GM21367 (cell line): ENCODE results near the gene DNAJC18.
"Not testable (repeated sequence)": the region's sequence is repeated elsewhere in the genome, so short reads cannot be mapped to it uniquely, and the experiment has no call there.

Experiments used
- ATAC-seq: cut with Tn5 transposase; IDR thresholded peaks from one replicate; pipeline ENCODE4 v1.9.1; 2021; ENCODE audit not compliant: unreplicated experiment

Gene DNAJC18

DNA sequence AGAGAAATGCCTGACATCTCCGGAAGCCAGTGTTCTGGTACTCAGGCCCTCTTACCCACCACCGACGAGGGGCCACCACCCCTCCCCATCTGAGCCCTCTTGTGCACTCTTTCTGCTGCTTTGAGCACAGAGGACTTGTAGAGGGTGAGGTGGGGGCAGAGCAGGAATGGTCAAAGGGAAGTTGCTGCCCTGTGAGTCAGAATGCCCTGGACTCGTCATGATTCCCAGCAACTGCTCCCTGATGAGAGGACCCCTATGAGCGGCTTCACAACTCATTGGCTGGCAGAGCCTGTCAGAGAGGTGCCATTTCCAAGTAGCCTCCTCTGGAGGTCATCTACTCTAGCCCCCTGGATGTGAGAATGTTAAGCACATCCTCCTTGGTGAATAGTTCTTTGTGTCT, 22.4 kb upstream of the DNAJC18 start:
- no peak for ATAC-seq

DNA sequence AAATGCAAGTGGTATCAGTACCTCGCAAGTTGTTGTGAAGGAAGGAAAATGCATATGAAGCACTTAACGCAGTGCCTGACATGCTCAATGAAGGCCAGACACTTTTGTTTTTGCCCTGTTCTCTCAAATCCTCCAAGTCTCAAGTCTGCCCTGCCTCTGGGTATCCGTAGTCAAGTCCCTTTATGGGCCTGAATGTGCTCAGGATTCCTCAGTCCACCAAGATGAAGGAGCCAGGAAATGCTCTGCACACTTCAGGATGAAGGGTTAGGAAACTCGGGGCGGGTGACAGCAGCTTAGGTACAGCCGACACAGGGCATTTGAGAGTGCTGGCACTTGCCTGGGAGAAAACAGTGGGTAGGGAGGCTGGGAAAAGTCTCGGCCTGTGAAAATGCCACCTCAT, 21.9 kb upstream of the DNAJC18 start:
- no peak for ATAC-seq

DNA sequence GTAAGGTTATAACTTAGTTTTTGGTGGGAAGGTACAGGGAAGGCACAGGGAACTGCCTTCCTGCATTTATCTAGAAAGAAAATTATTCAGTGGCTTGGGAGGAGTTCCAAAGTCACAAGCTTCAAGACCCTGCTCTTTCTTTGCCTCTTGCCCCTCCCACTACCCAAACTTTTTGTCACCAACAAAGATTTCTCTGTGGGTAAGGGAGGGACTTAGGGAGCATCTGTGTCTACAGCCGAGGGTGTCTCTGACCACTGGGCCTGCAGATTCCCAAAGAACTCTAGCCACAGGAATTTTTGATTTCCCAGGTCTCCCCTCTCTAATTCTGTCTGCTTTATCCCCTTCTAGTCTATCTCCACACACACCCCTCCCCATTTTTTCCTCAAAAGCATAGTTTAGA, 21.1 kb upstream of the DNAJC18 start:
- ATAC-seq = no peak

DNA sequence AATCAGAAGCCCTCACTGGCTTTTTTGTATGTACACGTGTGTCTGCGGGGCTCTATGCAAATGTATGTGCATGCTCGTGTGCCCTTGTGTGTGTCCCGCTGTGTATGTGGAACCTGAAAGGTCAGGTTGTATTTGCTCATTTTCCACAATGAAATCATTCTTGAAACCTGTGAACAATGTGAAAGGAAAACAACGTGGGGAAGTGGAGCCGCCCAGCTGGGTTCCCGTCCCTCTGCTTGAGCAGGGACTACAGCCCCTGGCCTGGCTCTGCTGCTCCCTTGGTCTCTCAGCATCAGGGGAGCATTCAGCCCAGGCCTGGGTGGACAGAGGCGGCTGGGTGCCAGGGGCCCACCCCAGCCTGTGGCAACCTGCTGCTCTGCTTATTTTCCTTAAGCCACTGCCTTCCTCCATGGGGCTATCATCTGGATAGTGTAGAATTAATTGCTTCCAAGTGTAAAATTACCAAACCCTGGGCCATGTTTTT, 20.2 kb upstream of the DNAJC18 start:
- no peak for ATAC-seq

DNA sequence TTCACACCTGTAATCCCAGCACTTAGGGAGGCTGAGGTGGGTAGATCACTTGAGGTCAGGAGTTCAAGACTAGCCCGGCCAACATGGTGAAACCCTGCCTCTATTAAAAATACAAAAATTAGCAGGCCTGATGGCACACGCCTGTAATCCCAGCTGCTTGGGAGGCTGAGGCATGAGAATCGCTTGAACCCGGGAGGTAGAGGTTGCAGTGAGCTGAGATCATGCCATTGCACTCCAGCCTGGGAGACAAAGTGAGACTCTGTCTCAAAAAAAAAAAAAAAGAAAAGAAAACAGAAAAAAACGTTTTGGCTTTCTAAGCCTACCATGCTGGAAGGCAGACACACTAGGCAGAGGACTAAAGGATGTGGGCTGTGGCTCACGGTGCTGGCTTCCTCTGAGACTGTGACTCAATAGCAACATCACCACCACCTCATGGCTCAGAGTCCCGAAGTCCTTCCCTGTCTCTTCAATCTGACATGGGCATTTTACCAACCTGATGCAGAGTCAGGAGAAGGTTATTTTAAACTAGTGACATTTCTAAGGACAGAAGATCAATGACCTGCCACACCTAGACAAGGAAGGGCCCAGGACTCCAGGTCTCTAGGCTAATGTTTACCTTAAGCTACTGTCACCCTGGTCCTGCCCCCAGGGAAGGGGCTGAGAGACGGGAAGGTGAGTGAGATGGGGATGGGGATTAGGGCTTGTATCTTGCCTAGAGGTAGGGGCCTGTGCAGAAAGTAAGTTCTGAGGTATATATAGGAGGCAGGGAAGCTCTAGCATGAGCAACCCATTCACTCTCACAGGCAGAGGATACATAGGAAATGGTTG, 19.5 kb upstream of the DNAJC18 start:
- no peak for ATAC-seq

DNA sequence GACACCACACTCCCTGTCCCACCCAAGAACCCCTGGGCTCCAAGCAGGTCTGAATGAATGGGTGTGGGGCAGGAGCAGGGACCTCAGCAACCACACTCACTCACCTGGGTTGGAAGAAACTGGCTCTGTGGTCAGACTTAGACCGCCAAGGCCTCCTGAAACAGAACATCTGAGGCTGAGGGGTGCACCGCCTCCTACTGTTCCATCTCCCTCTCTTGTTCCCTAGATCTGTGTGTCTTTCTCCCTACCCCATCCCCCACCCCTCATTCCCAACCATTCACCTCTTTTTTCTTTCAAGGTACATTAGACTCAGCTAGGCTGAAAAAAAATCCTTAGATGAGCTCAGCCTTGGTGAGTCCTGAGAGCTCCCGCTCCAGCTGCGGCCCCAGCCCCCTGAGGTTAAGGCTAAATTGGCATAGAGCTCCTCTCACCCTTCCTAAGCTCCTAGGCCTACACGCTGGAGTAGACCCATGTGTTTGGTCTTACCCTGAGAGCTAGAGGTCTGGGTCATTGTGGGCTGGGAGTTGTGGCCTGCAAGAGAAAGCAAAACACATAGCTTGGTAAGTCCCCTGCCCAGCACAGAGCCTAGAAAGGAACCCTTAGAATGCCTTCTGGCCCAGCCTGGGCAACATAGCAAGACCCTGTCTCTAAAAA, 18.5 kb upstream of the DNAJC18 start:
- no peak for ATAC-seq

DNA sequence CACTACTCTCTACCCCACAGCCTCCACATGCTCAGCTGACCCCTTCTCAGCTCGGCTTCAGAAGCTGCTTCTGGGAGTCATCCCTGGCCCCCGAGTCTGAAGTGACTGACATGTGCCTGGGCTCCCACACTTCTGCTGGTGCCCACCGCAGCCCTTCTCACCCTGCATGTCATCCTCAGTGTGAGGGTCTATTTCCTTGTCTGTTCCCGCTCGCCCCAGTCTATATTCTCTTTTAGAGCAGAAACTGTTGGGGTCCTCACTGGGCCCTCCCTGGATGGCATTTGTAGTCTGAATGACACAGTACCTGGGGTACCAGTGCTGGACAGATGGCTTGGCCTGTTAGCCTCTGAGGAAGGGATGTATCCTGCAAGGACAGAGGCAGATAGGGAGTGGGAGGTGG, 17.9 kb upstream of the DNAJC18 start:
- ATAC-seq = no peak

DNA sequence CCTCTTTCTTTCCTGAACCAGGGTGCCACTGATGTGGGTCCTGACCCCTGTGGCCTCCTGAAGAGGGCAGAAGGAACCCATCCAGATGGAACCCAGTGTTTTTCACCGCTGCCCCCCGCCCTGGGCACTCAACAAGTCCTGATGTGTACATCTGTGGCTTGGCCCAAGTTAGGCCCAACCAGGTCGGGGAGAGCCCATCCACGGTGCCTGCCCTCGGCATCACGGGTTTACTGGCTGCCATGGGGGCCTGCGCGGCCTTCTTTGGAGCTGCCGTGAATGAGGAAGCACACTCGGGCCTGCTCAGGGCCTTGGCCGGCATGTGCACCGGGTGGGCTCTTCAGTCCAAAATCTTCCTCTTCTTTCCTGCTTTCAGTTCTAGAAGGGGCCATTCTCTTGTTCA, 17.5 kb upstream of the DNAJC18 start:
- no peak for ATAC-seq

DNA sequence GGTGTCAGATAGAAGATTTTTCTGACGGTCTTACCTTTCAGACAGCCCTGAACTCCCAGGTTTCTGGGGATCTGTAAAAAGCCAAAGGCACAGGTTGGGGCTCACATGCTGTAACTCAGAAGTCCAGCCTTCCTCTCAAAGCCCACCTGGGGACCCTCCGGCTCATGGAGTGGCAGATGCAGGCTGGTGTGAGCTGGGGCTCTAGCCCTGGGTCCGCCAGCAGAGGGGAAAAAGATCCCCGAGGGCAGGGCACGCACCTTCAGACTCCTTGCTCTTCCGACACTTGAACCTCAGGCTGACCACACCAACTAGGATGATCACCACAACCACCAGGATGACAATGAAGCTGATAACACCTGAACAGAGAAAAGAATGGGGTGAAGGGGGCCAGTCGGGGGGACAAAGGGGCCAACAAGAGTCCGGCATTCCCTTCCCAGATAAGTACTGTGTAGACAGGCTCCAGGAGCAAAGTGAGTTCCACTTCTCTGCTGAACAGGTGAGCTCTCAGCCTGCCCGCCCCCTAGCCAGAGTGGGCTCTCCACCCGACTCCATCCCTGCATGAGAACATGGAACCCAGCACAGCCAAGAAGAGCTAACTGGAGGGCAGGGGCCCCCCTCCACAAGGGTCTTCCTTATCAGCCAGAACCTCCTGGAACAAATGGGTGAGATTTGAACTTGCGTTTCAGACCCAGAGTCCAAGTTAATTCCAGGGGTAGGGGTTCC, 15.4 kb upstream of the DNAJC18 start:
- no peak for ATAC-seq

DNA sequence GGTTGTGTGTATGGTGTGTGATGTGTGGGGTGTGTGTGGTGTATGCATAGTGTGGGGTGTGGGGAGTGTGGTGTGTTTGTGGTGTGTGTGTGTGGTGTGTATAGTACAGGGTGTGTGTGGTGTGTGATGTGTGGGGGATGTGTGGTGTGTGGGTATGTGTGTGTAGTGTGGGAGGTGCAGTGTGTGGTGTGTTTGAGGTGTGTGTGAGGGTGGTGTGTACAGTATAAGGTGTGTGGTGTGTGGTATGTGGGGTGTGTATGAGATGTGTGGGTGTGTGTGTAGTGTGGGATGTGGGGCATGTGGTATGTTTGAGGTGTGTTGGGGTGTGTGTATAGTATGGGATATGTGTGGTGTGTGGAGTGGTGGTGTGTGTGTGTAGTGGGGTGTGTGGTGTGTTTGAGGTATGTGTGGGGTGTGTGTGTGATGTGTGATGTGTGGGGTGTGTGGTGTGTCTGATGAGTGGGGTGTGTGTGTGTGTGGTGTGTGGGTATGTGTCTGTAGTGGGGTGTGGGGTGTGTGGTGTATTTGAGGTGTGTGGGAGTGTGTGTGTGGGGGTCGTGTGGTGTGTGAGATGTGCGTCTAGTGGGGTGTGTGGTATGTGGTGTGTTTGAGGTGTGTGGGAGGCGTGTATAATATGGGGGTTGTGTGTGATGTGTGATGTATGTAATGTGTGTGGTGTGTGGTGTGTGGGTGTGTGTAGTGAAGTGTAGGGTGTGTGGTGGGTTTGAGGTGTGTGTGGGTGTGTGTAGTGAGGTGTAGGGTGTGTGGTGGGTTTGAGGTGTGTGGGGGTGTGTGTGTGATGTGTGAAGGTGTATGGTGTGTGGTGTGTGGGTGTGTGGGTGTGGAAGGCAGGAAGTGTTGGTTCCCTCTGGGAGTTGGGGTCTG, 14.6 kb upstream of the DNAJC18 start:
- ATAC-seq = no peak

DNA sequence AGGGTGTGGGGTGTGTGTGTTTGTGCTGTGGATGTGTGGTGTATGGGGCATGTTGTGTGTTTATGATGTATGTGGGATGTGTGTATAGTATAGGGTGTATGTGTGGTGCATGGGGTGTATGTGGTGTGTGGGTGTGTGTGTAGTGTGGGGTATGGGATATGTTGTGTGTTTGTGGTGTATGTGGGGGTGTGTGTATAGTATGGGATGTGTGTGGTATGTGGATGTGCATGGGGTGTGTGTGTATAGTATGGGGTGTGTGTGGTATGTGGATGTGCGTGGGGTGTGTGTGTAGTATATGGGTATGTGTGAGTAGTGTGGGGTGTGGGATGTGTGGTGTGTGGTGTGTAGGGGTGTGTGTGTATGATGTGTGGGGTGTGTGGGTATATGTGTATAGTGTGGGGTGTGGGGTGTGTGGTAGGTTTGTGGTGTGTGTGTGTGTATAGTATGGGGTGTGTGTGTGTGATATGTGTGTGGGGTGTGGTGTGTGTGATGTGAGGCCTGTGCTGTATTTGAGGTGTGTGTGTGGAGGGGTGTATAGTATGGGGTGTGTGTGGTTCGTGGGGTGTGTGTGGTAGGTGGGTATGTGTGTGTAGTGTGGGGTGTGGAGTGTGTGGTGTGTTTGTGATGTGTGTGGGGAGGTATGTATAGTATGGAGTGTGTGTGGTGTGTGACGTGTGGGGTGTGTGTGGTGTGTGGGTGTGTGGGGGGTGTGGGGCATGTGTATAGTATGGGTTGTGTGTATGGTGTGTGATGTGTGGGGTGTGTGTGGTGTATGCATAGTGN, 12.7 kb upstream of the DNAJC18 start:
- no peak for ATAC-seq

DNA sequence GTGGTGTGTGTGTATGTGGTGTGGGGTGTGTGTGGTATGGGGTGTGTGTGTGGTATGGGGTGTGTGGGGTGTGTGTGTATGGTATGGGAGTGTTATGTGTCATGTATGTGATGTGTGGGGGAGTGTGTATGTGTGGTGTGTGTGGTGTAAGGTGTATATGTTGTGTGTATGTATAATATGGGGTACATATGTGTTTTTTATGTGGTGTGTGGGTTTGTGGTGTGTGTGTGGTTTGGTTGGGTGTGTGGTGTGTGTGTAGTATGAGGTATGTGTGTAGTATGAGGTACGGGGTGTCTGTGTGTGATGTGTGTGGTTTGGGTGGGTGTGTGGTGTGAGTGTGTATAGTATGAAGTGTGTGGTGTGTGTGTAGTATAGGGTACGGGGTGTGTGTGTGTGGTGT, 11.9 kb upstream of the DNAJC18 start:
- no peak for ATAC-seq

DNA sequence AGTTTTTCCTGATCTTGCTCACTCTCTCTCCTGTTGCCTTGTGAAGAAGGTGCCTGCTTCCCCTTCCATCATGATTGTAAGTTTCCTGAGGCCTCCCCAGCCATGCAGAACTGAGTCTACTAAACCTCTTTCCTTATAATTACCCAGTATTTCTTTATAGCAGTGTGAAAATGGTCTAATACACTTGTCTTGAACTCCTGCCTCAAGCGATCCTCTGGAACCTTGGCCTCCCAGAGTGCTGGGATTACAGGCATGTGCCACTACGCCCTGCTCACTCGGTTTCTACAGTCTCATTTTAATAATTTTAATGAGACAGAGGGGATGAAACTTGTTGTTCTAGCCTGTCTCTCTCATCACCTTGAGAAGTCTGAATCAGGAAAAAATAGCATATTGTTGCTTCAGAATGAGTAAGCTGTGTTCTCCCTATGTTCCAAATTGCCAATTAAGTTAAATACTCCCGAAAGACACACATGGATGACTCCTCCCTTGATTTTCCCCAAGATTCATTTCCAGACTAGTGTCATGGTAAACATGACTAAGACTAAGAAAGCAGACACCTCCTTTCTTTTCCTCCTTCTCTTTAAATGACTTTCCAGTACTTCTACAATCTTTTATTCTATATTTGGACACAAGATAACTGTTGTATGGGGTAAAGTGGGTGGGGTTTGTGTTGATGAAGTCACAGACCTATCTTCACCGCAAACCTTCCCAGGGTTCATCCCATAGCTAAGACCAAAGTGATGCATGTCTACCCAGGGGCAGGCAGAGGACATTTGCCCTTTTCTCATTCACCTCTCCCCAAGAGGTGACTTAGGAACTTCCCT, 7.8 kb upstream of the DNAJC18 start:
- ATAC-seq = no peak

DNA sequence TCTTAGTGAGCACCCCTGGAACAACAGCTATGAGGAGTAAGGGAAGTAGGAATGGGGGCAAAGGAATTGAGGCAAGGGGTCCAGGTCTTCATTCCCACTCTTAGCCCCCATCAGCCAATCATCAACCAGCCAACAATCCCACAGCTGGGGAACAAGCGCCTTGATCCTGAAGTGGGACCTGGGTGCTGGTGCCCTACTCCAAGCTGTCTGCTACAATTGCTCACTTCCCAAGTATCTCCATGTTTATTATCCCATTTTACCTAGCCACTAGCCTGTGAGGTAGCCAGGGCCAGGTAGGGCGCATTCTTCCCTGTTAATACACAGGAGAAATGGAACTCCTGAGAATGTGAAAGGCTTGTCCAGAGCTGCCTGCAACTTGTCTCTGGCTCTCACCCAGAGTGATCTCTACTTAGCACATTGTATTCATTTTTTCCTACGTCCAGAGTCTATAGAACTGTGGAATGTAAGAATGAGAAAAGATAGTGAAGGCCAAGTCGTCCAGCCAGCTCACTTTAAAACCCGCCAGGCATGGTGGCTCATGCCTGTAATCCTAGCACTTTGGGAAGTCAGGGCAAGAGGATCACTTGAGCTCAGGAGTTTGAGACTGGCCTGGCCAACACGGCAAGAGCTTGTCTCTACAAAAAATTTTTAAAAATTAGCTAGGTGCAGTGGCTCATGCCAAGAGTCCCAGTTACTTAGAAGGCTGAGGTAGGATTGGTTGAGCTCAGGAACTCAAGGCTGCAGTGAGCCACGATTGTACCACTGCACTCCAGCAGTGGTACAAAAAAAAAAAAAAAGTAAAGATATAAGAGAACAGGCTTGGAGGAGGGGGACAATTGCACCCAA, 6.2 kb upstream of the DNAJC18 start:
- ATAC-seq = no peak

DNA sequence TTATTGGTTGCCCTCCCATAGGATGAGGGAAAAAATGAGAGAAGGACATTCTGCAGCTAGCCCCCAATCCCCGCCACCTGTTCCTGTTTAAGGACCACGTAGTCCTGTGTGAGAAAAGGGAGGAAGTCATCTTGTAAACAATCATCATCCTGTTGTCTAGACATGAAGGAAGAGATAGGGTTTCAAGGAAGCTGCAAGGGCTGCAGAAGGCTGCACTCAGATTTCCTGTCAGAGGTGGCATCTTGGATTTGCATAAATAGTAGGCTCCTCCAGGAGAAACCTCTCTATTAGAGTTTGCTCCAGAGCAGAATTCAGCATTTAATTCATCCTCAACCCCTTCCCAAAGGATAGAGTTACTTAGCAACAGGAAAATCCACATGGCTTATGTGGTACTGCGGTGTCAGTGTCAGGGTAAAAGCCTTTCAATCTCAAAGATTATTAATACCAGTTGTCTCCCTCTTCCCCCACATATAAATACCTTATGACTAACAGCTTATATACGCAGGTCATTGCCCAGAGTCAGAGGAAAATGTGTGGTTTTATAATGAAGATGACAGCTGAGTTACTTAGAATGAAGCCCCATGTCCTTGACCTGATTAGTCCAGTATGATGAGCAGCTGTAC, 4.6 kb upstream of the DNAJC18 start:
- no peak for ATAC-seq

DNA sequence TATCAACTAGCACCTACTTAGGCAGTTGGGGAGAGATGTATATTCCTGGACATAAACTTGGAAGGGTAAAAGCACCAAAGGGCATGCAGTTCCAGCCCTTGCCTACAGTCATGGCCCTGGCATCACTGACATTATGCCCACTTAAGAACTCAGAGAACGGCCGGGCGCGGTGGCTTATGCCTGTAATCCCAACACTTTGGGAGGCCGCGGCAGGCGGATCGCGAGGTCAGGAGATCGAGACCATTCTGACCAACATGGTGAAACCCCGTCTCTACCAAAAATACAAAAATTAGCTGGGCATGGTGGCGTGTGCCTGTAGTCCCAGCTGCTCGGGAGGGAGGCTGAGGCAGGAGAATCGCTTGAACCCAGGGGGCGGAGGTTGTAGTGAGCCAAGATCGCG, 1.1 kb upstream of the DNAJC18 start:
- ATAC-seq = not testable (repeated sequence)

DNA sequence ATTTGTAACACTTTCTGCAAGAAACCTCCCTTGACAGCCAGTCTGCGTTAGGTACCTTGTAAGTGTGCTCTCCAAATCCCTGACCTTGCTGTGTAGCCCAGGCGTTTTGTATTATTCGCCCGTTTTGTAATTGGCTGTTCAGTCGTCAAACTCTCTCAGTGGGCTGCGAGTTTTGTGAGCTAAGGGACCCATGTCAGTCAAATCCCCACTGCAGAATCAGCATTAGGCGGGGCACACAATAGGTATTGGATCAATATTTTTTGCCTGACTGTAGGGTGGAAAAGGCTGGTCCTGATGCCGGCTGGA, 665 bp downstream of the DNAJC18 start:
- ATAC-seq = no peak

DNA sequence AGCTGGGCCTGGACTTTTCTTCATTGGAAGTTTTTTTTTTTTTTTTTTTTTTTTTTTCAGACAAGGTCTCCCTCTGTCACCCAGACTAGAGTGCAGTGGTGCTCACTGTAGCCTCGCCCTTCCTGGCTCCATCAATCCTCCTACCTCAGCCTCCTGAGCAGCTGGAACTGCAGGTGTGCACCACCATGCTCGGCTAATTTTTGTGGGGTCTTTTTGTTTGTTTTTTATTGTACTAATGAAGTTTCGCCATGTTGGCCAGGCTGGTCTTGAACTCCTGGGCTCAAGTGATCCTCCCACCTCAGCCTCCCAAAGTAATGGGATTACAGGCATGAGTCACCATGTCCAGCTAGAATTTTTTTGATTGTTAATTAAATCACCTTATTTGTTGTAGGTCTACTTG, 3.6 kb downstream of the DNAJC18 start:
- ATAC-seq = no peak
